Stimulated activated CD8-positive, alpha-beta memory T cell treated with anti-CD3 and anti-CD28 coated beads, Interleukin-2, amount 100 ng/mL, for 48 hours (primary cell): ENCODE results near the gene MICB.
"Not testable (repeated sequence)": the region's sequence is repeated elsewhere in the genome, so short reads cannot be mapped to it uniquely, and the experiment has no call there.

ENCODE experiments used
- DNase-seq, 2 donors: peaks; one replicate each; pipeline ENCODE4 v3.0.0-alpha.2; 2020; ENCODE audit warnings: low read depth in 2 of 2

MICB gene

DNA sequence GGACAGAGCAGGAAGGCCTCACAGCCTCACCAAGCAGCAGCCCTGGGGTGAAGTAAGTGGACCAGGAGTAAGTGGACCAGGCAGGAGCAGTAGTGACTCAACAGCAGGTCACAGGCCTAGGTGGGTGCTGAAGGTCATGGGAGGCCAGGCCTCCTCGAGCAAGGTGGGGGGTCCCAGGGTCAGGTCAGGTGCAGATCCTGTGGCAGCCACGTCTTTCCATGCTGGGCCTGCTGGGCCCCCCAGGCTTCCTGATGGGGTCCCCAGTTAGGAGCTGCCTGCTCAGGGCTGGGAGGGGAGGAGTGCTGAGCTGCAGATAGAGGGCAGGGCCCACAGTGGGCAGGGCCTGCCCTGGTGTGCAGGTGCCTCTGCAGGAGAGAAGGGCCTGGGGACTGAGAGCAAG lies 11.1 kb downstream of the MICB start:
- DNase-seq = not testable (repeated sequence)

GRCh38 chr6:31510007-31510406 lies 12.1 kb downstream of the MICB start:
- no peak for DNase-seq

GRCh38 chr6:31513456-31514165 lies 15.7 kb downstream of the MICB start:
- DNase-seq = no peak

- DNase-seq = no peak
Measured at GRCh38 chr6:31521835-31522234, 23.9 kb downstream of the MICB start.

DNA sequence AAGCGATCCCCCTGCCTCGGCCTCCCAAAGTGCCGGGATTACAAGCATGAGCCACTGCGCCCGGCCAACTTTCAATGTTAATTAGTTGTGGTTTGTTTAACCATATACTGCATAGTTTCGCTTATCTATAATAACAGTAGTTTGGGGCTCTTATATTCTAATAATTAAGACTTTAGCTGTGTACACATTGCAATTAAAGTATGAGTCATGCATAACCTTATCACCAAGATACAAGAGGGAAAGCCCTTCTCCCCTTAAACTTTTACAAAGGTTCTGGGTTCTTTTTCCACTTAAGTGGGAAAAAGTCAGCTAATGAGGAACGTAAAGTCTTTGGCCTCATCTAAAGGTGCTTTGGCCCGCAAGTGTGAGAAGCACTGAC lies 27.6 kb downstream of the MICB start:
- no peak for DNase-seq

GRCh38 chr6:31525932-31526591 lies 28.1 kb downstream of the MICB start:
- no peak for DNase-seq

GRCh38 chr6:31528307-31528777 lies 30.4 kb downstream of the MICB start:
- no peak for DNase-seq

DNA sequence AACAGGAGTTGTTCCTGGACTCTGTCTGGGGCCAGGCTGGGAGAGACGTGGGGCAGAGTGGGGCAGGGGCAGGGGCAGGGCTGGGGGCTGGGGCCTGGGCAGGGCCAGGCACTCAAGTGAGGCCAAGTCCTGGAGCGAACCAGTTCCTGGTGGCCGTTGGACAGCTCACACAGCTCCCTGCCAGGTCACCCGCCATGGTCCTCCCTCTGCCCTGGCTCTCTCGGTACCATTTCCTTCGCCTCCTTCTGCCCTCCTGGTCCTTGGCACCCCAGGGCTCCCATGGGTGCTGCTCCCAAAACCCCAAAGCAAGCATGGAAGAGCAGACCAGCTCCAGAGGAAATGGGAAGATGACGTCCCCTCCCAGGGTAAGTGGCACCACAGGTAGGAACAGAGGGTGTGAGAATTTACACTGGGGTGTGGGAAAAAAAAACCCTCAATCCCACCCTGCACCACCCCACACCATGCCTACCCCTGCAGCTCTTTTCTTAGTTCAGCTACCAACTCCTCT lies 30.9 kb downstream of the MICB start, which contains the start of gene MCCD1:
MCCD1 (plus strand) TSS at position 142 of the 508 bp plus-strand sequence; CDS start at position 195, 53 bp downstream.
- DNase-seq = no peak

GRCh38 chr6:31529329-31530150 lies 31.6 kb downstream of the MICB start:
- no peak for DNase-seq

- DNase-seq = no peak
Measured at GRCh38 chr6:31530659-31531058, 32.7 kb downstream of the MICB start.

GRCh38 chr6:31531162-31531561 lies 33.2 kb downstream of the MICB start:
- no peak for DNase-seq

- no peak for DNase-seq
Measured at GRCh38 chr6:31531771-31532643, 34.1 kb downstream of the MICB start.

- DNase-seq = no peak
Measured at GRCh38 chr6:31532644-31533454, 34.9 kb downstream of the MICB start.

GRCh38 chr6:31533455-31533841 lies 35.5 kb downstream of the MICB start:
- no peak for DNase-seq

- DNase-seq = no peak
Measured at GRCh38 chr6:31534011-31534410, 36.1 kb downstream of the MICB start.

GRCh38 chr6:31534521-31535040 lies 36.6 kb downstream of the MICB start:
- no peak for DNase-seq

- no peak for DNase-seq
Measured at GRCh38 chr6:31535538-31536324, 37.8 kb downstream of the MICB start.

DNA sequence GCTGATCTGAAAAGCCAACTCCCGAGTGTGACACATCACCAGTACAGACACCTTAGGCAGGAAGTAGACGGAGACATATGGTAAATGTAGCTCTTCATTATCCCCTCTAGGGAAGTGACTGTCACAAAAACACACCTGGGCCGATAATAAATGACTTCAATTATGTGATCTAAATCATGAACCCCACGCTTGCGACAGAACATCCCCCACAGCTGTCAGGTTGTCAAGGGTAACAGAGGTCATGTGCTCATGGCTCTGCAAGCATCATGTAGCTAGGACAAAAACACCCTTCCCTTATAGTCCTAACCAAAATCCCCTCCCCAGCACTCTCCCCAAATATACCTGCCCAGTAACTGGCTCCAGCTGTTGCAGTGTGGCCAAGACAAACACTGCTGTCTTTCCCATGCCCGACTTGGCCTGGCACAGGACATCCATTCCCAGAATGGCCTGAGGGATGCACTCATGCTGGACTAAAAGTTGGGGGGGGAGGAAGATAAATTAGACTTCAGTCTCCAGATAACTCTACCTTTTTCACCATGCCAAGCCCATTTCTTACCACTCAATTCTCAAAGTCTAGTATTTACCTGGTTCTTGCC lies 41.0 kb downstream of the MICB start:
- DNase-seq = no peak

DNA sequence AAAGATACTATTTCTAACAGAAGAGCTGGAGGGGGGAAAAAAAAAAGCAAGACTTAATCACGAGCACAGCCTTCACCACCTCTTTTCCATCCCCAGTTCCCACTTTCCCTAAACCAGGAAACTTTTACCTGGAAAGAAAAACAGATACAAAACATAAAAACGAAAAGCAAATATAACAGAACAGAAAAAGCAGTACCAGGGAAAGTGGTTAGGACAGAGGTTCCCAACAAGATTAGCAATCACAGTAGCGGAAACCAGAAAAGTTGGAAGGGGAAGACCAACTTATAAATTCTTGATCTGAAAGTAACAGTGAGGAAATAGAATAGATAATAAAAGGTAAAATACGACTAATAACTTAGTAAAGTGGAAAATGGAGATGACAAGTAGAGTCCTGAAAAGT lies 42.7 kb downstream of the MICB start:
- no peak for DNase-seq
